Loucy (cell line): Measurements from ENCODE around the gene LRRN2.

Source experiments
- CTCF ChIP-seq: fragments of 200-600 bp; sonication (generic); conservative IDR thresholded peaks from 2 replicates; pipeline ENCODE4 v1.5.1; 2014; ENCODE audit warnings: mild to moderate bottlenecking, antibody characterized with exemption, low read length
- EZH2phosphoT487 ChIP-seq: fragments of 200-600 bp; IDR thresholded peaks from 2 replicates; pipeline ENCODE4 v1.6.1; 2018; ENCODE audit warnings: antibody characterized with exemption, mild to moderate bottlenecking, moderate library complexity, borderline replicate concordance

- TF ChIP-seq CTCF (no peak), EZH2phosphoT487 (no peak)
Measured at GRCh38 chr1:204677864-204678263, 7.7 kb downstream of the LRRN2 start.
